ENCODE results near the gene NUP62. TPM values are rescaled to one million over a fixed set of nuclear protein-coding genes. Genes with fewer than 3 reads are reported as not detected.

NUP62 gene
- total and polyA plus RNA-seq, 5 experiments from 2014 or later = 38.5 to 61.4 (median 53.9) TPM

DNA sequence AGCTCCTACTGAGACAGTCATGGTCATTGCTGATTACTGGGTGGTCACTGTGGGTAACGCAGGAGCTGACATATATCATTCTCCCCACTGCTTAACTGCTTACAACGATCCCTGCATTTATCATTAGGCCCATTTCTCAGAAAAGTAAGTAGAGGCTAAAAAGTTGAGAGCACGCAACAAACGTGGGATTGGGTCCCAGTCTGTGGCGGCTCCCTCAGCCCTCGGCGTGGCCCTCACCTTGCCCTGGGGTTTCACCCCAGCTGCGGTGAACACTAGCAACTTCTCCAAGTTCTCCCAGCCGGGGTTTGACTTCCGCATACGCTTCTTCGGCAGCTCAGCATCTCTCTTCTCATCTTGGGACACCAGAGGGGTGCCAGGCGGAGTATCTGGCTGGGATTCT, 64.4 kb downstream of the NUP62 start:
- Mint-ChIP-seq H3K9me3 (peaks cover 0 to 3% (median 0%) of the 10 kb centered on the region in 9 donors), H3K4me1 (peaks cover 17 to 51% (median 47%) of the 10 kb centered on the region in 4 donors), H3K27ac (peak overlapping the region in 3 of 10 donors; percentile 11 to 55 (median 48)), H3K36me3 (peaks cover 0 to 34% (median under 1%) of the 10 kb centered on the region in 3 donors), H3K27me3 (no peaks in the 10 kb centered on the region), H3K4me3 (peak overlapping the region in 1 of 10 donors; percentile 40)
- POLR2A ChIA-PET = interaction anchor here (0.7 to 7.6 kb wide), 5 partner anchors 9 to 152 kb away, joined by 4 to 137 read pairs (median 8); partner anchors contain the start of genes AKT1S1, MED25, PTOV1 and TBC1D17
- ATAC-seq (no peak), DNase-seq (no peak)

DNA sequence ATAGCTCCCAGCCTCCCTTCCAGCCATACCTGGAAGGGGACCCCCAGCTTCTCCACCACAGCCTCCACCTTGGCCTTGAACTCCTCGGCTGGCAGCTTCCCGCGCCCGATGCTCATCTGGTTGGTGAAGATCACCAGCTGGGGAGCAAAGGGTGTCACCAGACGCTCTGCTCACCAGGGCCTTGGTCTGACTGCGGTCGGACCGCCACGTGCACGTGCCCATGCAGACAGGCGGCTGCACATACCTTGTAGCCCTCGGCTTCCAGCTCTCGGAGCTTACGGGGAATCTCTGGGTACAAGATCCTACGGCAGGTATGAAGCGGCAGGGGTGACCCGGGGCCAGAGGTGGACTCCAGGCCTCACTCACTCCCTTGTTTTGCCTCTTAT, 65.4 kb downstream of the NUP62 start:
- no peak for ATAC-seq
- H3K4me1 Mint-ChIP-seq = peaks cover 17 to 51% (median 47%) of the 10 kb centered on the region in 4 donors
- H3K27me3 Mint-ChIP-seq = no peaks in the 10 kb centered on the region
- no peak for DNase-seq
- no peak overlapping the region for H3K4me3 Mint-ChIP-seq
- H3K27ac Mint-ChIP-seq = peak overlapping the region in 2 of 10 donors; percentile 29 to 60
- H3K36me3 Mint-ChIP-seq = peaks cover 0 to 37% (median 2%) of the 10 kb centered on the region in 3 donors
- POLR2A ChIA-PET = interaction anchor here (0.6 to 7.6 kb wide), 3 partner anchors 12 to 60 kb away, joined by 4 to 137 read pairs (median 16); partner anchors contain the start of genes AKT1S1, PTOV1 and TBC1D17
- peaks cover 0 to 3% (median 0%) of the 10 kb centered on the region in 9 donors for H3K9me3 Mint-ChIP-seq

DNA sequence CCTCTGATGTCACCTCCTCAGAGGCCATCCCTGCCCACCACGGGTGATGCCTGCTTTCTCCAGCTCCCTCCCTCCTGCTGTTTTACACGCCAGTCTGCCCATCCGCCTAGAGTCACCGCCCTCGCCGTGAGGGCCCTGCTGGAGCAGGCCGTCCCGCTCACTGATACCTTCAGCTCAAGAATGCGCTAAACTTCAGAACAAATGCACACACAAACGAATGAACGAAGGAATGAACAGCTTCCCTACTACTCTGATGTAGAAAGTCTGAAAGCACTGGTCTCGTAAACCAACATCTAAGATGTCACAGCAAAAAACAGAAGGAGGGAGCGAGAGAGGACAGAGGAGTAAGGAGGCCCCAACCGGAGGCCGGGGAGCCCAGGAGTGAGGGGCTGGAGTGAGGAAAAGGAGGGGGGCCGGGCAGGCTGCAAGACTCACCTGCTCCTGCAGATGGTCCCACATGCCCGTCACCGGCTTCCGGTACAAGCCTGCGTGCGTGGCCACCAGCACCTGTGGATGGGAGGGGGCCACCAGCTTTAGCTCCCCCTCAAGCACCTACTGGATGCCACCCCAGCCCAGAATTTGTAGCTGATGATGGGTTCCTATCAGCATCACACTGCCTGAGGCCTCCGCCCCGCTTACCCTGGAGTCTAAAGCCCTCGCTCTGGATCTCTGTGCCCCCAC, 65.9 kb downstream of the NUP62 start:
- H3K27me3 Mint-ChIP-seq = no peaks in the 10 kb centered on the region
- peak overlapping the region in 4 of 10 donors; percentile 27 to 66 (median 30) for H3K27ac Mint-ChIP-seq
- peak overlapping the region in 2 of 10 donors; percentile 14 to 48 for H3K4me3 Mint-ChIP-seq
- DNase-seq (no peak), ATAC-seq (no peak)
- POLR2A ChIA-PET = interaction anchor here (0.6 to 7.6 kb wide), 3 partner anchors 11 to 59 kb away, joined by 4 to 137 read pairs (median 16); partner anchors contain the start of genes AKT1S1, PTOV1 and TBC1D17
- H3K36me3 Mint-ChIP-seq = peaks cover 0 to 39% (median 2%) of the 10 kb centered on the region in 3 donors
- H3K9me3 Mint-ChIP-seq = peaks cover 0 to 3% (median 0%) of the 10 kb centered on the region in 9 donors
- peaks cover 17 to 47% (median 44%) of the 10 kb centered on the region in 4 donors for H3K4me1 Mint-ChIP-seq

DNA sequence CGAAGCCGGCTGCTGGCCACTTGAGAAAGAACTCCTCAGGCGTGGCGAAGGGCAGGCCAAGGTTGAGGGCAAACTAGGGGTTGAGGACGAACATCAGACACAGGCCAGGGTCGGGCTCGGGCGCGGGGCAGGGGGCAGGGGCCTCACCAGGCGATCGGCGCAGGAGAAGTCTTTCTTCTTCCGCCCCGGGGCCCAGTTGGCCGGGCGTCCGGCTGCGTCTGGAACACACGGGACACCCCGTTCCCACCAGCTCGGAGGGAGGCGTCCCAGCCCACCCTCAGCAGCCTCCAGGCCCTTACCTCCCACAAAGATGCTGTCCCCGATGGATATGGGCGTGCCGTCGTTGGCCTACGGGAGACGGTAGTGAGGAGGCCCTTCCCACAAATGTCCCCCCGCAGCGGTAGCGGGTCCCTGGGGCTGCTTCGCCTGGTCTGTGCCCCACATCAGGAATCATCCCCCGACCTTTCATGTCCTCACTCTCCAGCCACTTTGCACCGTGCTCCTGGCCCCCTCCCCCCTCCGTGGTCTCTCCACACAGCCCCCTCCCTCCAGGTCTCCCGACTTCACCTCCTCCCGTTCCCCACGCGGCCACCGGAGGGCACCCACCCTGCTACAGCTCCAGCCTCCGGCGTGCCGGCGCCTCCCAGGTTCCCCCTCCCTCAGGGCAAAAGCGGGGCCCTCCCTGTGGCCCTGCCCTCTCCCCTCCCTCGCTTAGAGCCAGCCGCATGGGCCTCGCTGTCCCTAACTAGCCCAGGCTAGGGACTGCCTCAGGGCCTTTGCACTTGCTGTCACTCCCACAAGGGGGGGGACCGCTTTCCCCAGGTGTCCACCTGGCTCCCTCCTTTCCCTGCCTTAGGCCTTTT, 66.7 kb downstream of the NUP62 start:
- Mint-ChIP-seq H3K27me3 (no peaks in the 10 kb centered on the region), H3K9me3 (no peaks in the 10 kb centered on the region), H3K27ac (peak overlapping the region in 4 of 10 donors; percentile 27 to 74 (median 43)), H3K36me3 (peaks cover 0 to 44% (median 2%) of the 10 kb centered on the region in 3 donors), H3K4me1 (peaks cover 16 to 39% (median 37%) of the 10 kb centered on the region in 4 donors), H3K4me3 (no peak overlapping the region)
- peak in 1 of 10 donors; percentile 37 for DNase-seq
- ATAC-seq = no peak
- POLR2A ChIA-PET = interaction anchor here (2.9 to 7.6 kb wide), 2 partner anchors 11 to 14 kb away, joined by 16 to 137 read pairs; partner anchors contain the start of genes AKT1S1, PTOV1 and TBC1D17

DNA sequence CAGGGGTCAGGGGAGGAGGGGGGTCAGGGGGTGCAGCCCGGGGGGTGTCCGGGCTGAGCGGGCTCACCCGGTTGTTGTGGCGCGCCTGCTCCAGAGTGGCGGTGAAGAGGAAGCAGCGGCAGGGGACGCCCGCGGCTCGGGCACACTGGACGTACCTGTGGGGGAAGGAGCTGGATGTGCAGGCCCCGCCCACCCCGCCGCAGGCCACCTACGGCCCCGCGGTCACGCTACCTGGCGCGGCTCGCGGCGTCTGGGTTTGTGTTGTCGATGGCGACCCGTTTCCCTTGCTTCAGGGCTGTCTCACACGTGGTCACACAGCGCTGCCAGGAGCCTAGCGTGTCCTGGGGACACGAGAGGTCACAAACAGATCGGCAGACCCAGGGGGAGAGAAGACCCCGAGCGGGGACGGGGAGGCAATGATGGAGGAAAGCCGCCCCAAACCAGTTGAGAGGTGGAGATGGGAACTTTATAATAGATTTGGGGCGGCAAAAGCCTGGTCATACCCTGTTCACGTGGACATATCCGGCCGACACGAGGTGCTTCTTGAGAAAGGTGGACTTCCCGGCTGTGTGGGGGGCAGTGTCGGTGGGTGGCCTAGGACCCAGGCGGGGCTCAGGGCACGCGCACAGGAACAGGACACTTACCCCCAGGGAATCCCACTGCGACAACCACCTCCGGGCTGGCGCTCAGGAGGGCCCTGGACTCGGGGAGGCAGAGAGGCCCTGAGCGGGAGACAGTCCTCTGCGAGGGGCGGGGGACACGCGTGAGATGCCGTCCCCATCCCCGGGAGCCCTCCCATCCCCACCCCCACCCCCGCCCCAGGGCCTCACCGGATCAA, 67.5 kb downstream of the NUP62 start:
- Mint-ChIP-seq H3K4me3 (no peak overlapping the region), H3K9me3 (no peaks in the 10 kb centered on the region), H3K36me3 (peaks cover 0 to 48% (median 2%) of the 10 kb centered on the region in 3 donors), H3K27ac (no peak overlapping the region), H3K27me3 (no peaks in the 10 kb centered on the region), H3K4me1 (peaks cover 11 to 34% (median 30%) of the 10 kb centered on the region in 4 donors)
- ATAC-seq = no peak
- no peak for DNase-seq
- POLR2A ChIA-PET = interaction anchor here (1.5 kb wide), 1 partner anchor 13 kb away, joined by 3 read pairs; no protein-coding TSS in a partner anchor

DNA sequence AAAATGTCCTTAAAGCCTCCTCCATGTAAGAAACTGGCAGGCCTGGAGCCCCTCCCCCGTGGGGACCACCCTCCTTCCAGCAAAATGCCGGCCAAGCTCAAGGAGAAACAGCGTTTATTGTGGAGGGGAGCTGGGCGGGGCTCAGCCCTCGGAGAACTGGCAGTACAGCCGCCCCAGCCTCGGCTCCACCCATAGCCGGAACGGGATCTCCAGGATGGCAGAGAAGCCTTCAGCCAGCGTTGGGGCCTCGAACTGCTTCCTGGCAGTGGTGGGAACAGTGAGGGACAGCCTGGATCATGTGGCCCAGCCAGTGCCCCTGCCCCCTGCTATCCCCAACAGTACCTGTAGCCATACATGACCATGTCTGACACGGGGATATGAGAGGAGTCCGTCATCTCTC, 68.2 kb downstream of the NUP62 start:
- Mint-ChIP-seq H3K4me3 (no peak overlapping the region), H3K9me3 (no peaks in the 10 kb centered on the region), H3K27me3 (no peaks in the 10 kb centered on the region), H3K36me3 (peaks cover 0 to 48% (median 2%) of the 10 kb centered on the region in 3 donors), H3K4me1 (peaks cover 7 to 28% (median 24%) of the 10 kb centered on the region in 4 donors), H3K27ac (peak overlapping the region in 3 of 10 donors; percentile 21 to 43 (median 36))
- DNase-seq = no peak
- POLR2A ChIA-PET = interaction anchor here (1.5 kb wide), 1 partner anchor 13 kb away, joined by 3 read pairs; no protein-coding TSS in a partner anchor
- no peak for ATAC-seq

DNA sequence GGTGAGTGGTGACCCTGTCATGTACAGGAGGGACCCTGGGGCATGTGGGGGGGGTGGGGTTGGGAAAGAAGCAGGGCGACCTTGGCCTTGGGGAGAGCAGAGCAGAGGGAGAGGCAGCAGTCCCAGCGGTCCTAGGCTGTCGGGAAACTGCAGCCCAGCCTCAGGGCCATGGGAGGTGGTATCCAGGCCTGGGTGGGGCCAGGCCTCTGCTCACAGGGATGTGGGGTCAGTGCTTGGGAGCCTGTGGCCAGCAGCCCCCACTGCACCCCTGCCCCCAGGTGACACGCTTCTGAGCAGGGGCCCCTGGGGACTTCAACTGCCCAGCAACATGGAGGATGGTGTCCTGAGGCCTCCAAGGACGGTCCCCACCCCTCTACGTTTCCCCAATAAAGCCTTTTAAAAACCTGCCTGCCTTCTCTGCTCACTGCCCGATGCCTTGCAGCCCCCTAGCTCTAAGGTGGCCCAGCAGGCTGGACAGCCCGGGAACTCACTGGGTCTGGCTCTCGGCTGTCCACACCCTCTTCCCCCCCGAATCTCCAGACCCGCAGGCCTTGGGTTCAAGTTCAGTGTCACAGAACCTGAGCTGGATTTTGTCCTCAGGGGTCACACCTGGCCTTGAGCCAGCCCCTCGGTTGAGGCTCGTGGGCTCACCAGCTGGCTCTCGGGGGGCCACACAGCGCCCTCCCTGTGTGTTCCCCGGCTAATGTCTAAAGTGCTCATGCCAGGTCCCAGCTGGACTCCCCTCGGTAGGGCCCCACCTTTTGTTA, 68.8 kb downstream of the NUP62 start:
- Mint-ChIP-seq H3K4me1 (peaks cover 7 to 25% (median 18%) of the 10 kb centered on the region in 4 donors), H3K27me3 (no peaks in the 10 kb centered on the region), H3K9me3 (no peaks in the 10 kb centered on the region), H3K27ac (peak overlapping the region in 3 of 10 donors; percentile 36 to 81 (median 43)), H3K4me3 (no peak overlapping the region), H3K36me3 (peaks cover 0 to 49% (median 2%) of the 10 kb centered on the region in 3 donors)
- no peak for ATAC-seq
- DNase-seq = no peak
- POLR2A ChIA-PET = interaction anchor here (1.5 kb wide), 1 partner anchor 14 kb away, joined by 3 read pairs; no protein-coding TSS in a partner anchor

DNA sequence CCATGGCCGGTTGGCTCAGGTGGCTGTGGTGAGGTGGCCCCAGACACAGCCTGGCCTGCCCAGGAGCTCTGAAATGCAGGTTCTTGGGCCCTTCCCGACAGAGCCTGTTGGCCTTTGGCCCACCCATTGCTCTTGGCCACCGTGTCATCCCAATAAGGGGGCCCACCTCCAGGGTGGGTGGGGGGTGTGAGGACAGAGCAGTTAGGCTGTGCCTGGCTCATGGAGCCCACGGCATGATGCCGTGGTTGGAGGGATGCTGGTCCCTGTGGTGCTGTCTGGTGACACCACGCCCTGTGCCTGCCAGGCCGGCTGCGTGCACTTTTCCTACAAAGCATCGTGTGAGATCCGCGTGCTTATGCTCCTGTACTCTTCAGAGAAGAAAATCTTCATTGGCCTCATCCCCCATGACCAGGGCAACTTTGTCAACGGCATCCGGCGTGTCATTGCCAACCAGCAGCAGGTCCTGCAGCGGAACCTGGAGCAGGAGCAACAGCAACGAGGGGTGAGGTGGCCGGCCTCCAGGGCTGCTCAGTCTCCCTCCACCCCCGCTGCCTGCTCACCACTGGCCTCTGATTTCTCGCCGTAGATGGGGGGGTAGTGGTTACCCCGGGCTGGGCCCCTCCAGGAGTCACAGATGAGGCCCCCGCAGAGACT, 69.5 kb downstream of the NUP62 start:
- peaks cover 7 to 20% (median 12%) of the 10 kb centered on the region in 4 donors for H3K4me1 Mint-ChIP-seq
- POLR2A ChIA-PET = no interaction called here
- ATAC-seq (peak; percentile 3 to 6), DNase-seq (no peak)
- no peak overlapping the region for H3K4me3 Mint-ChIP-seq
- H3K27me3 Mint-ChIP-seq = no peaks in the 10 kb centered on the region
- no peaks in the 10 kb centered on the region for H3K9me3 Mint-ChIP-seq
- H3K27ac Mint-ChIP-seq = no peak overlapping the region
- peaks cover 0 to 50% (median 2%) of the 10 kb centered on the region in 3 donors for H3K36me3 Mint-ChIP-seq

DNA sequence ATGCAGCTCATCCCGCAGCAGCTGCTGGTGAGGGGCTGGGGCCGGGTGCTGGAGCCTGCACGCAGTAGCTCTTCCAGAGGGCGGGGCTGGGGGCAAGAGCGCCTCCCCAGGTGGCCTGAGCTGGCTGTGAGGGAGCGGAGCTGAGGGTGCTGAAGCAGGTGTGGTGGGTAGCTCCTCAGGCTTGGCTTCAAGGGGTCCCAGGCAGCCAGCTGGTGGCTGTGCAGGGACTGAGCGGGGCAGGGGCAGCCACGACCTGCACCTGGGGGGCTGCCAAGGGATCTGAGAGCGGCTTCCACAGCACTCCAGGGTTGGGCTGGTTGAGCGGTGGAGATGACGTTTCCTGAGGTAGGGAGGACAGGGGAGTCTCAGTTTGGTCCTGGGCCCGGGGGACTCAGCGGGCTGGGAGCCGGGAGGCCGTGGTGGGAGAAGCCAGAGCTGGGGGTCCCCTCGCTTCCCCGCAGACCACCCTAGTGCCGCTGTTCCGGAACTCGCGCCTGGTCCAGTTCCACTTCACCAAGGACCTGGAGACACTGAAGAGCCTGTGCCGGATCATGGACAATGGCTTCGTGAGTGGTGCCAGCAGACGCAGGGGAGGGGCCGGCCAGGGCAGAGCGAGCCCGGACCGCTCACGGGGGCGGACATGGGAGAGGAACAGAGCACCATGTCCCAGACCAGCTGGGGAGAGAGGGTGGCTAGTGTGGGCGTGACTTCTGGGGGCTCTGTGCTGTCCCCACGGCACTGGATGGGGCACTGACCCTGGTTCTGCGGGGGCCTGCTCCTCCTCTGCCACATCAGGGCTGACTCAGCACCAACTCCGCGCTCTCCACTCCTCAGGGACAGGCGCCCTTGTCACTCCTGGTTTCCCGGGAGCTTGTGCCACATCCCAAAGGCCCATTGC, 71.0 kb downstream of the NUP62 start:
- POLR2A ChIA-PET = interaction anchor here (0.6 to 1.5 kb wide), 5 partner anchors 11 to 79 kb away, joined by 3 to 7 read pairs (median 3); partner anchors contain the start of gene AKT1S1
- no peak for DNase-seq
- Mint-ChIP-seq H3K27ac (peak overlapping the region in 2 of 10 donors; percentile 37 to 80), H3K9me3 (no peaks in the 10 kb centered on the region), H3K4me3 (no peak overlapping the region), H3K27me3 (no peaks in the 10 kb centered on the region), H3K36me3 (peaks cover 0 to 40% (median 2%) of the 10 kb centered on the region in 3 donors), H3K4me1 (peaks cover 4 to 13% (median 6%) of the 10 kb centered on the region in 4 donors)
- no peak for ATAC-seq

DNA sequence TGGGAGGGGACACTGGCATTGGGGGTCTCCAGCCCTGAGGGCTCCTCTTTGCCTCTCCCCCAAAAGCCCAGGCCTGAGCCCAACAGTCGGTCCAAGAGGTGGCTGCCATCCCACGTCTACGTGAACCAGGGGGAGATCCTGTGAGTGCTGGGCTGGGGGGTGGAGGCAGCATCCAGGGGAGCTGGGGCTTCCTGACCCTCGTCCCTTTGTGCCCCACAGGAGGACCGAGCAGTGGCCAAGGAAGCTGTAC, 71.5 kb downstream of the NUP62 start:
- DNase-seq = no peak
- Mint-ChIP-seq H3K4me1 (peaks cover 2 to 13% (median 6%) of the 10 kb centered on the region in 4 donors), H3K9me3 (no peaks in the 10 kb centered on the region), H3K27ac (no peak overlapping the region), H3K4me3 (no peak overlapping the region), H3K27me3 (no peaks in the 10 kb centered on the region), H3K36me3 (peaks cover 0 to 34% (median 2%) of the 10 kb centered on the region in 3 donors)
- POLR2A ChIA-PET = interaction anchor here (0.6 to 1.5 kb wide), 3 partner anchors 12 to 80 kb away, joined by 3 to 7 read pairs (median 3); no protein-coding TSS in a partner anchor
- ATAC-seq = no peak

Measured in naive thymus-derived CD8-positive, alpha-beta T cell (primary cell).